Measurements from ENCODE around the gene ST3GAL3. TPM values are rescaled to one million over a fixed set of nuclear protein-coding genes. Genes with fewer than 3 reads are reported as not detected.

Gene ST3GAL3
- total RNA-seq, 1 experiment from 2014 or later, result 19.3 TPM

DNA sequence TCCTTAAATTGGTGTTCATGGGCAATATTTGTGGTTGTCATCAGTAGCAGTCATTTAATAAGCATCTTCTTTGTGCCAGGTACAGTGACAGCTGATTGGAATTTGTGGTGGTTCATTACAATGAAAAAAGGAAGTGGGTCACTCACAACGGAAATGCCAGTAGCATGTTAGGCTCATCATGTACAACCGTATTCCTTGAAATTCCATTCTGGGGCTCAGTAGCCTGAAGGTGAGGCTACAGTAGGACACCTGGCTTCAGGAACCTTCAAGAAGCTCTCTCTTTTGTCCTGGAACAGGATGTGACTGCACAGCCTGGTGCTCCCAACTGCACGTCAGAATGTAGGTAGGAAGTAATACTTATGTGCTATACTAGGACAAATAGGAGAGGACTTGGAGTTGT lies 93.9 kb downstream of the ST3GAL3 start:
- Histone ChIP-seq H3K4me3 (no peak overlapping the region), H4K20me1 (ENCODE audit: insufficient read depth) (no peaks in the 10 kb centered on the region), H3K4me1 (replicated peaks; ENCODE audit: insufficient read depth) (no peaks in the 10 kb centered on the region), H3F3A (ENCODE audit: insufficient read depth, low read depth) (no peaks in the 10 kb centered on the region), H3K27ac (no peak overlapping the region), H3K9me3 (ENCODE audit: insufficient read depth, low read depth) (no peaks in the 10 kb centered on the region), H3K27me3 (ENCODE audit: insufficient read depth, low read depth) (no peaks in the 10 kb centered on the region), H2AFZ (no peak overlapping the region), H3K4me2 (no peak overlapping the region), H3K36me3 (ENCODE audit: low read depth) (no peaks in the 10 kb centered on the region), H3K9me2 (ENCODE audit: insufficient read depth) (no peaks in the 10 kb centered on the region), H3K79me2 (ENCODE audit: low read depth) (no peaks in the 10 kb centered on the region)
- ChIA-PET POLR2A (ENCODE audit: unreplicated experiment) (no interaction called here), CTCF (no interaction called here)
- no peak for TF ChIP-seq EZH2 (IDR thresholded peaks at IDR 0.05; ENCODE audit: low read depth)
- TF ChIP-seq, protein P1, sequence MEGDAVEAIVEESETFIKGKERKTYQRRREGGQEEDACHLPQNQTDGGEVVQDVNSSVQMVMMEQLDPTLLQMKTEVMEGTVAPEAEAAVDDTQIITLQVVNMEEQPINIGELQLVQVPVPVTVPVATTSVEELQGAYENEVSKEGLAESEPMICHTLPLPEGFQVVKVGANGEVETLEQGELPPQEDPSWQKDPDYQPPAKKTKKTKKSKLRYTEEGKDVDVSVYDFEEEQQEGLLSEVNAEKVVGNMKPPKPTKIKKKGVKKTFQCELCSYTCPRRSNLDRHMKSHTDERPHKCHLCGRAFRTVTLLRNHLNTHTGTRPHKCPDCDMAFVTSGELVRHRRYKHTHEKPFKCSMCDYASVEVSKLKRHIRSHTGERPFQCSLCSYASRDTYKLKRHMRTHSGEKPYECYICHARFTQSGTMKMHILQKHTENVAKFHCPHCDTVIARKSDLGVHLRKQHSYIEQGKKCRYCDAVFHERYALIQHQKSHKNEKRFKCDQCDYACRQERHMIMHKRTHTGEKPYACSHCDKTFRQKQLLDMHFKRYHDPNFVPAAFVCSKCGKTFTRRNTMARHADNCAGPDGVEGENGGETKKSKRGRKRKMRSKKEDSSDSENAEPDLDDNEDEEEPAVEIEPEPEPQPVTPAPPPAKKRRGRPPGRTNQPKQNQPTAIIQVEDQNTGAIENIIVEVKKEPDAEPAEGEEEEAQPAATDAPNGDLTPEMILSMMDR (conservative IDR thresholded peaks at IDR 0.05), result no peak
- no TSS peak for BruUV-seq (replicated peaks)
- intact Hi-C loops (cut with micrococcal nuclease; ENCODE audit: unreplicated experiment), result no loop called here
- no peak for DNase-seq

DNA sequence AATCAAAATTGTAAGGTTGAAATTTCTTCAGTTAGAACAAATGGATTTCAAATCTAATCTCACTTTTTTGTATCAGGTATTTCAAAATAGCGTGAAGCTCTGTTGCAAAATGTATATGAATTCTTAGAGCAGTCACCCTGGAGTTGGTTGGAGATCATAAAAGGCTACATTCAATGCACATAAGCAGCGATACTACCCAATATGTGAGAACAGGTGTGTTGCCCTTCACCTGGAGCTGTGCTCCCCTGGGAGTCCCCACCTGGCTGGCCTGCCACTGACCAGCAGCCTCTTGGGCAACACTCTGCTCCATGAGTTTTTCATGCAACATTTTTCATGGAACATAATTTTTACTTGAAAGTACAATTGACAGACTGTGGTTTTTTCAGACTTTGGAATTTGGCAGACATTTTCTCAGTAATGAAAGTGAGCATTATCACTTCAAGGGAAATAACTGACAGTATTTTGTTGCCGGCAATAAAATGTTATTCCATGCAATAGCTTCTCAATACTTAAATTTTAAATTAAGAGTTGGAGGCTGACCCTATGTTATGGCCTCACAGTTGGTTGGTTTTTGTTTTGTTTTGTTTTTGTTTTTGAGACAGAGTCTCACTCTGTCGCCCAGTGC lies 95.1 kb downstream of the ST3GAL3 start:
- Histone ChIP-seq H3K36me3 (ENCODE audit: low read depth) (no peaks in the 10 kb centered on the region), H3K4me1 (replicated peaks; ENCODE audit: insufficient read depth) (no peaks in the 10 kb centered on the region), H3K9me2 (ENCODE audit: insufficient read depth) (no peaks in the 10 kb centered on the region), H3K4me2 (no peak overlapping the region), H3K9me3 (ENCODE audit: insufficient read depth, low read depth) (no peaks in the 10 kb centered on the region), H3K79me2 (ENCODE audit: low read depth) (no peaks in the 10 kb centered on the region), H3F3A (ENCODE audit: insufficient read depth, low read depth) (no peaks in the 10 kb centered on the region), H3K27ac (no peak overlapping the region), H4K20me1 (ENCODE audit: insufficient read depth) (no peaks in the 10 kb centered on the region), H3K4me3 (no peak overlapping the region), H3K27me3 (ENCODE audit: insufficient read depth, low read depth) (no peaks in the 10 kb centered on the region), H2AFZ (no peak overlapping the region)
- POLR2A ChIA-PET (ENCODE audit: unreplicated experiment), result interaction anchor here (0.7 kb wide), 1 partner anchor 459 kb away, joined by 12 read pairs; no protein-coding TSS in a partner anchor
- CTCF ChIA-PET, result no interaction called here
- BruUV-seq (replicated peaks), result no TSS peak
- intact Hi-C loops (cut with micrococcal nuclease; ENCODE audit: unreplicated experiment), result no loop called here
- TF ChIP-seq EZH2 (IDR thresholded peaks at IDR 0.05; ENCODE audit: low read depth), result no peak
- TF ChIP-seq, protein P1 (conservative IDR thresholded peaks at IDR 0.05), result no peak
- DNase-seq, result no peak

DNA sequence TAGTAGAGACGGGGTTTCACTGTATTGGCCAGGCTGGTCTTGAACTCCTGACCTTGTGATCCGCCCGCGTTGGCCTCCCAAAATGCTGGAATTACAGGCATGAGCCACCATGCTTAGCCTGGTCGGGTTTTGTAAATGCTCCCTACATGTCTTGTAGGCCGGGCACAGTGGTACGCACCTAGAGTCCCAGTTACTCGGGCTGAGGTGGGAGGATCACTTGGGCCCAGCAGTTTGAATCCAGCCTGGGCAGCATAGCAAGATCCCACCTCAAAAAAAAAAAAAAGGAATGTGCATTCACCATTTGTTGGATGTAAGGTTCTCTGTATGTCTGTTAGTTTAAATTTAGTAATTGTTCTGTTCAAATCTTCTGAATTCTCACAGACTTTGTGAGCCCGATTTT lies 95.8 kb downstream of the ST3GAL3 start:
- no peaks in the 10 kb centered on the region for H3K9me2 ChIP-seq (ENCODE audit: insufficient read depth)
- no peak overlapping the region for H2AFZ ChIP-seq
- H3K79me2 ChIP-seq (ENCODE audit: low read depth), result no peaks in the 10 kb centered on the region
- intact Hi-C loops (cut with micrococcal nuclease; ENCODE audit: unreplicated experiment), result no loop called here
- ChIA-PET POLR2A (ENCODE audit: unreplicated experiment) (no interaction called here), CTCF (no interaction called here)
- no peak for DNase-seq
- H3K27ac ChIP-seq, result no peak overlapping the region
- H3K9me3 ChIP-seq (ENCODE audit: insufficient read depth, low read depth), result no peaks in the 10 kb centered on the region
- TF ChIP-seq EZH2 (IDR thresholded peaks at IDR 0.05; ENCODE audit: low read depth), result no peak
- TF ChIP-seq, protein P1 (conservative IDR thresholded peaks at IDR 0.05), result no peak
- no peak overlapping the region for H3K4me2 ChIP-seq
- H4K20me1 ChIP-seq (ENCODE audit: insufficient read depth), result no peaks in the 10 kb centered on the region
- no peaks in the 10 kb centered on the region for H3K4me1 ChIP-seq (replicated peaks; ENCODE audit: insufficient read depth)
- H3K4me3 ChIP-seq, result no peak overlapping the region
- no TSS peak for BruUV-seq (replicated peaks)
- H3K27me3 ChIP-seq (ENCODE audit: insufficient read depth, low read depth), result no peaks in the 10 kb centered on the region
- no peaks in the 10 kb centered on the region for H3F3A ChIP-seq (ENCODE audit: insufficient read depth, low read depth)
- H3K36me3 ChIP-seq (ENCODE audit: low read depth), result no peaks in the 10 kb centered on the region

Data from PC-9 (cell line).